Trophoblast cell (in vitro differentiated cells and primary cell): ENCODE data around the gene SIM2.

Experiments
- DNase-seq, 2 donors: peaks; one replicate each; pipeline ENCODE4 v3.0.0-alpha.2; 2016
- H2AFZ ChIP-seq: 2 replicates; pipeline ENCODE4 v1.6.1; 2013; ENCODE audit warnings: low read length, moderate library complexity, mild to moderate bottlenecking; ENCODE audit not compliant: insufficient read depth, poor library complexity
- H2AK5ac ChIP-seq: 2 replicates; pipeline ENCODE4 v1.6.1; 2013; ENCODE audit warnings: mild to moderate bottlenecking, low read length
- H2BK120ac ChIP-seq: 2 replicates; pipeline ENCODE4 v1.6.1; 2013; ENCODE audit warnings: low read length, mild to moderate bottlenecking, moderate library complexity; ENCODE audit not compliant: insufficient read depth, poor library complexity
- H2BK12ac ChIP-seq: 2 replicates; pipeline ENCODE4 v1.6.1; 2013; ENCODE audit warnings: mild to moderate bottlenecking, low read length, moderate library complexity
- H2BK5ac ChIP-seq: 2 replicates; pipeline ENCODE4 v1.6.1; 2013; ENCODE audit warnings: low read length, low read depth, moderate library complexity, mild to moderate bottlenecking; ENCODE audit not compliant: poor library complexity
- H3K14ac ChIP-seq: 2 replicates; pipeline ENCODE4 v1.6.1; 2013; ENCODE audit warnings: mild to moderate bottlenecking, low read length
- H3K18ac ChIP-seq: 2 replicates; pipeline ENCODE4 v1.6.1; 2013; ENCODE audit warnings: mild to moderate bottlenecking, low read length
- H3K23ac ChIP-seq: 2 replicates; pipeline ENCODE4 v1.6.1; 2013; ENCODE audit warnings: low read length
- H3K27ac ChIP-seq: 2 replicates; pipeline ENCODE4 v1.5.1; 2013; ENCODE audit warnings: low read depth, mild to moderate bottlenecking, inconsistent platforms, low read length, moderate library complexity
- H3K27me3 ChIP-seq: 2 replicates; pipeline ENCODE4 v1.6.1; 2013; ENCODE audit warnings: inconsistent platforms, mild to moderate bottlenecking, low read length, moderate library complexity; ENCODE audit not compliant: insufficient read depth
- H3K36me3 ChIP-seq, 2 experiments: 1 replicate in 1 of 2; 2 replicates in 1 of 2; pipeline ENCODE4 v1.6.1; 2013; ENCODE audit warnings: low read length in 2 of 2, mild to moderate bottlenecking in 2 of 2, moderate library complexity in 1 of 2; ENCODE audit not compliant: insufficient read depth in 2 of 2, control insufficient read depth in 1 of 2
- H3K4ac ChIP-seq: 2 replicates; pipeline ENCODE4 v1.6.1; 2013; ENCODE audit warnings: low read depth, mild to moderate bottlenecking, low read length, moderate library complexity
- H3K4me1 ChIP-seq, 2 experiments: 1 replicate in 1 of 2; 2 replicates in 1 of 2; pipeline ENCODE4 v1.6.1; 2013; ENCODE audit warnings: low read length in 2 of 2, mild to moderate bottlenecking in 2 of 2, moderate library complexity in 1 of 2; ENCODE audit not compliant: insufficient read depth in 2 of 2, control insufficient read depth in 1 of 2
- H3K4me2 ChIP-seq: 2 replicates; pipeline ENCODE4 v1.6.1; 2013; ENCODE audit warnings: inconsistent platforms, mild to moderate bottlenecking, low read length, moderate library complexity
- H3K4me3 ChIP-seq: 2 replicates; pipeline ENCODE4 v1.5.1; 2013; ENCODE audit warnings: mild to moderate bottlenecking, low read depth, low read length, inconsistent platforms
- H3K79me1 ChIP-seq: one replicate; pipeline ENCODE4 v1.6.1; 2013; ENCODE audit warnings: low read length
- H3K79me2 ChIP-seq: 2 replicates; pipeline ENCODE4 v1.6.1; 2013; ENCODE audit warnings: low read length, mild to moderate bottlenecking; ENCODE audit not compliant: control insufficient read depth, insufficient read depth, poor library complexity
- H3K9ac ChIP-seq: 2 replicates; pipeline ENCODE4 v1.6.1; 2013; ENCODE audit warnings: mild to moderate bottlenecking, low read length
- H3K9me3 ChIP-seq: 2 replicates; pipeline ENCODE4 v1.6.1; 2013; ENCODE audit warnings: low read depth, mild to moderate bottlenecking, control low read depth, inconsistent platforms, low read length; ENCODE audit not compliant: insufficient read depth
- H4K12ac ChIP-seq: 2 replicates; pipeline ENCODE4 v1.6.1; 2013; ENCODE audit warnings: low read depth, mild to moderate bottlenecking, low read length, moderate library complexity
- H4K8ac ChIP-seq: 2 replicates; pipeline ENCODE4 v1.6.1; 2013; ENCODE audit warnings: low read depth, mild to moderate bottlenecking, low read length, moderate library complexity
- H4K91ac ChIP-seq: one replicate; pipeline ENCODE4 v1.6.1; 2013; ENCODE audit warnings: low read depth, mild to moderate bottlenecking, low read length, moderate library complexity
- WGBS: extraction: QIAGEN DNeasy Blood & Tissue Kit; methylation state at CpG from one replicate; pipeline ENCODE4 v1.1.7; 2013; ENCODE audit warnings: missing lambda C conversion rate; ENCODE audit not compliant: insufficient read length, insufficient coverage; ENCODE audit errors: extremely low coverage; 5-methylcytosine and 5-hydroxymethylcytosine counted together

The SIM2 gene

DNA sequence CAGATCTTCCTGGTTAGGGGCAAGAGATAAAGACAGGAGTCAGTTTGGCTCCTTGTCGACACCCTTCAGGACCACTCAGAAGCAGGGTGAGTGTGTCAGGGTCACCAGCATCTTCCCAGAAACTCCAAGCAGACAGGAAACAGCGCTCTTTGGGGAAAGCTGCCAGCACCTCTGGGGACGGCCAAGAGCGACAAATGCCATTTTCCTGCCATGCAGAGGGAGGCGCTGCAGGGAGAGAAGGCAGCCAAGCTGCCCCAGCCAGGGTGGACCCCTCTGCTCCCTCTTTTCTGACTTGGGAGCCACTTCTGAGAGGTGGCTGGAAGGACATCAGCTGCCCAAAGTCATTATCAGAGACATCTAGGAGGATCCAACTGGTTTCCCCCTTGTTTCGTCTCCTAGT, 29.0 kb downstream of the SIM2 start:
- WGBS: no CpG with 5 or more reads among the region's 6 CpGs
- Histone ChIP-seq H3K4me1 (no peaks in the 10 kb centered on the region), H2BK12ac (no peak overlapping the region), H3K79me2 (no peaks in the 10 kb centered on the region), H4K12ac (no peak overlapping the region), H3K4me2 (no peak overlapping the region), H4K8ac (no peak overlapping the region), H2BK120ac (no peak overlapping the region), H3K4ac (no peak overlapping the region), H3K27me3 (no peaks in the 10 kb centered on the region), H2AK5ac (no peak overlapping the region), H3K9ac (no peak overlapping the region), H3K27ac (no peak overlapping the region), H3K36me3 (no peaks in the 10 kb centered on the region), H3K9me3 (no peaks in the 10 kb centered on the region), H4K91ac (no peak overlapping the region), H3K79me1 (no peaks in the 10 kb centered on the region), H3K23ac (no peak overlapping the region), H2AFZ (no peak overlapping the region), H3K4me3 (no peak overlapping the region), H3K14ac (no peak overlapping the region), H2BK5ac (no peak overlapping the region), H3K18ac (no peak overlapping the region)
- no peak for DNase-seq

DNA sequence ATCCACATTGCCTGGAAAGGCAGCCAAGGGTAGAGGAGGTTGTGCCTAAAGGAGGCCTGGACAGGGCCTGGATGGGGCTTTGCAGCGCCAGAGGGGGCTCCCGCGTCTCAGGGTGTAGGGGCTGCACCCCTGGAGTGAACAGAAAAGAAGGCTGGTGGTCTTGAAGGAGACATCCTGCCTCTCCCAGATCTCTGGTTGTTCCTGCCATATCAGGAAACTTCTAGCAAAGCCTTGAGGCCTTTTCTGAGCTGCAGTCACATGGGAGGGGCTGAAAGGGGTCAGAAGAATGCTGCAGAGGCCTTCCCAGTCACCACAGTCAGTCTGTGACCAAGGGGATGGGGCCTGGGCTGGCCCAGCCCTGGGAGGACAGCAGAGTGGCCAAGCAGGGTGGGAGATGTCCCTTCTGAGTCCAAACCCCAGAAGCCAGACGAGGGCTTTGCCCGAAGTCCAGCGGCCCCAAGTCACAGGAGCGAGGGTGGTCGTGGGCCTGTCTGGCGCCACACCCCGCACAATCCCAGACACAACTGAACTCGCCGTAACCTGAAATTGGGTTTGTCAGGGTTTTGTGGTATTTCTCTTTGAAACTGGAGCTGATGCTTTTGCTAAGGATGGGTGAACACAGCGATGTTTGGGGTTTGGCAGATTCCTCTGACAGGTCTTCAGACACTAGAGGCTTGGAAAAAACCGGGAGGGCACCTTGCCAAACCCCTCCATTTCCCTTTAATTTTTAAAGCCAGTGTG, 29.6 kb downstream of the SIM2 start:
- Histone ChIP-seq H2BK120ac (no peak overlapping the region), H3K9ac (no peak overlapping the region), H4K8ac (no peak overlapping the region), H3K79me1 (no peaks in the 10 kb centered on the region), H3K79me2 (no peaks in the 10 kb centered on the region), H3K23ac (no peak overlapping the region), H3K18ac (no peak overlapping the region), H3K4me1 (no peaks in the 10 kb centered on the region), H2AFZ (no peak overlapping the region), H3K4me2 (no peak overlapping the region), H3K27me3 (no peaks in the 10 kb centered on the region), H2AK5ac (no peak overlapping the region), H3K14ac (no peak overlapping the region), H3K36me3 (no peaks in the 10 kb centered on the region), H3K4ac (no peak overlapping the region), H3K4me3 (no peak overlapping the region), H4K91ac (no peak overlapping the region), H2BK5ac (no peak overlapping the region), H2BK12ac (no peak overlapping the region), H4K12ac (no peak overlapping the region), H3K9me3 (no peaks in the 10 kb centered on the region), H3K27ac (no peak overlapping the region)
- no CpG with 5 or more reads among the region's 14 CpGs for WGBS
- DNase-seq: no peak

DNA sequence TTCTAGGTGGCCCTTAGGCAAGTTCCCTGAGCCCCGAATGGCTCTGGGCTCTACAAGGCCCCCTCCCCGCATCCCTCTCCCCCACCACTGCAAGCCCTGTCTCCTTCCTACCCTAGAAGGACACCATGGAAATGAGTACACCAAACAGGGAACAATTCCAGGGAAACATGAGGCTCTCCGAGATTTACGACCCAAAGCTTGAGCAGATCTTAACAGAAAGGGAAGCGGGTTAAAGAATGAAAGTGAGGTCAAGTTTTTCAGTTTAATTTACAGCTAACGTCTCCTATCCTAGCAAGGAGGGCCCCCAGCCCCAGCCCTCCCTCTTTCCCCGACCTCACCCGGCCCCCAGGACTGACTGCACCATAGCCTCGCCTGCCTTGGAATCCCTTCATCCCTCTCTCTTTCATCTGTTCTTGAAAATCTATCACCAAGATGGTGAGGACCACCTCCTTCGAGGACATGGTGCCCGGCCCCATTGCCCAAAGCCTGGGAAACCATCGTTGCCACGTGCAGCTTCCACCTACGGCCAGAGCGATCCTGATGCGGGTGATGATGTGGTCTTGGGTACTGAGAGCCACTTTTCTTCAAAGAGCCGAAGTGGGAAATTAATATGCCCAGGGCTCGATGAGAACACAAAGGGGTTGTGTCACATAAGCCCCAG, 30.5 kb downstream of the SIM2 start:
- Histone ChIP-seq H3K9ac (no peak overlapping the region), H3K79me1 (no peaks in the 10 kb centered on the region), H3K9me3 (peaks cover 3% of the 10 kb centered on the region), H3K14ac (no peak overlapping the region), H3K27ac (no peak overlapping the region), H3K4me2 (no peak overlapping the region), H3K23ac (no peak overlapping the region), H3K36me3 (no peaks in the 10 kb centered on the region), H2BK120ac (no peak overlapping the region), H3K27me3 (no peaks in the 10 kb centered on the region), H3K18ac (no peak overlapping the region), H3K4me1 (no peaks in the 10 kb centered on the region), H3K4ac (no peak overlapping the region), H3K79me2 (no peaks in the 10 kb centered on the region), H2AFZ (no peak overlapping the region), H4K12ac (no peak overlapping the region), H4K91ac (no peak overlapping the region), H2AK5ac (no peak overlapping the region), H2BK5ac (no peak overlapping the region), H4K8ac (no peak overlapping the region), H2BK12ac (no peak overlapping the region), H3K4me3 (no peak overlapping the region)
- DNase-seq: no peak
- WGBS: no CpG with 5 or more reads among the region's 18 CpGs

DNA sequence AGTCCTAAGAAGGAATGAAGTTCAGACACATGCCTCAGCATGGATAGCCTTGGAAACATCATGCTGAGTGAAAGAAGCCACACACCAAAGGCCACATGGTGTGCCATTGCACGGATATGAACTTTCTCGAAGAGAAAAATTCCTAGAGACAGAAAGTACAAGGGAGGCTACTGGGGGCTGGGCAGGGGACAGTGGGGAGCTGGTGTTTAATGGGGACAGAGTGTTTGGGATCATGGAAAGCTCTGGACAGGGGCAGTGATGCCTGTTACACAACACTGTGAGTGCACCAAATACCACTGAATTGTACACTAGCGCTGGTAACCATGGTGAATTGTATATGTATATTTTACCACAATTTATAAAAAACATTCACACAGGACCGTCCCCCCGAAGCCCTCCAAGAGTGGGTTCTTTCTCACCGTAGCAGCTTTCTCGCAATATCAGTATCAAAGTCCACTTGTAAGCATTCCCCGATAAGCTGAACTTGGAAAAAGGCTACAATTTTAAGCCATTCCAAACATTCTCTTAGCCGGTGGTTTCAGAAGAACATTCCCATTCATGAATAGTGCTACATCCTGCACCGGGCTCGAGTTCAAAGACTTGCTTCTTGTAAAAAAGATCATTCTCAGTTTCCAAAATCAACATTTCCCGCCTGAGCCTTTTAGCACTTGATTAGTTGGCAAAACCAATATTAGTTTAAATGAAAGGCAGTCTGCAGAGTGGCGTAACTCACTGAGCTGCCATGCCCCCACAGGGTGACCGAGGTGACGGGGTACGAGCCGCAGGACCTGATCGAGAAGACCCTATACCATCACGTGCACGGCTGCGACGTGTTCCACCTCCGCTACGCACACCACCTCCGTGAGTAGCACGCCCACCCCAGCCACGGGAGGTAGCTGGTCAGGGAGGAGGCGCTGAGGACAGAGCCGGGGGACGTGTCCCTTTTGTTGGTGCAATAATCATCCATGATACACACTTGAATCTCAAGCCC, 31.7 kb downstream of the SIM2 start:
- no peak overlapping the region for H3K4me3 ChIP-seq
- H2BK5ac ChIP-seq: no peak overlapping the region
- no peak overlapping the region for H2AFZ ChIP-seq
- H2AK5ac ChIP-seq: no peak overlapping the region
- no peak overlapping the region for H2BK12ac ChIP-seq
- H3K27me3 ChIP-seq: no peaks in the 10 kb centered on the region
- no peak overlapping the region for H2BK120ac ChIP-seq
- no peak overlapping the region for H3K4me2 ChIP-seq
- H3K9me3 ChIP-seq: peaks cover 3% of the 10 kb centered on the region
- H3K23ac ChIP-seq: no peak overlapping the region
- no peak overlapping the region for H4K91ac ChIP-seq
- DNase-seq: peak in 1 of 2 donors; percentile 50
- H3K9ac ChIP-seq: no peak overlapping the region
- no peaks in the 10 kb centered on the region for H3K36me3 ChIP-seq
- H4K12ac ChIP-seq: no peak overlapping the region
- no peak overlapping the region for H3K18ac ChIP-seq
- no peaks in the 10 kb centered on the region for H3K4me1 ChIP-seq
- H3K27ac ChIP-seq: no peak overlapping the region
- no peaks in the 10 kb centered on the region for H3K79me1 ChIP-seq
- no peak overlapping the region for H3K4ac ChIP-seq
- no peak overlapping the region for H4K8ac ChIP-seq
- no peaks in the 10 kb centered on the region for H3K79me2 ChIP-seq
- WGBS: no CpG with 5 or more reads among the region's 30 CpGs
- H3K14ac ChIP-seq: no peak overlapping the region
